Endodermal cell (in vitro differentiated cells): ENCODE results near the gene CLCF1. TPM values are rescaled to one million over a fixed set of nuclear protein-coding genes. Genes with fewer than 3 reads are reported as not detected.
A peak's percentile ranks its signal among the peaks of the same experiment; 100 is the strongest.

Experiments
- DNase-seq: peaks from one replicate; pipeline ENCODE4 v3.0.0-alpha.2; 2017
- H3K27ac ChIP-seq: 2 replicates; pipeline ENCODE4 v1.5.1; 2013; ENCODE audit warnings: mild to moderate bottlenecking, low read depth, low read length, moderate library complexity
- H3K27me3 ChIP-seq: 2 replicates; pipeline ENCODE4 v1.6.1; 2013; ENCODE audit warnings: mild to moderate bottlenecking, low read length, moderate library complexity; ENCODE audit not compliant: insufficient read depth, control insufficient read depth, poor library complexity, severe bottlenecking
- H3K36me3 ChIP-seq: 2 replicates; pipeline ENCODE4 v1.7.0; 2013; ENCODE audit warnings: mild to moderate bottlenecking, low read length, moderate library complexity; ENCODE audit not compliant: control insufficient read depth, insufficient read depth
- H3K4me1 ChIP-seq: one replicate; pipeline ENCODE4 v1.7.0; 2013; ENCODE audit warnings: low read length; ENCODE audit not compliant: control insufficient read depth, insufficient read depth
- H3K4me3 ChIP-seq: 2 replicates; pipeline ENCODE4 v1.5.1; 2013; ENCODE audit warnings: mild to moderate bottlenecking, low read length, moderate library complexity
- H3K9ac ChIP-seq: 2 replicates; pipeline ENCODE4 v1.6.1; 2013; ENCODE audit warnings: mild to moderate bottlenecking, low read length, moderate library complexity; ENCODE audit not compliant: poor library complexity, severe bottlenecking; ENCODE audit errors: extremely low read depth
- H3K9me3 ChIP-seq: 2 replicates; pipeline ENCODE4 v1.6.1; 2013; ENCODE audit warnings: mild to moderate bottlenecking, low read length, moderate library complexity; ENCODE audit not compliant: control insufficient read depth
- H3K27ac Mint-ChIP-seq: 2 replicates; pipeline ENCODE4 v1.8.0; 2020; ENCODE audit warnings: mixed read lengths
- H3K27me3 Mint-ChIP-seq: 2 replicates; pipeline ENCODE4 v1.8.0; 2021; ENCODE audit warnings: mild to moderate bottlenecking, mixed read lengths; ENCODE audit not compliant: insufficient read depth
- H3K36me3 Mint-ChIP-seq: 2 replicates; pipeline ENCODE4 v1.8.0; 2020; ENCODE audit warnings: low read depth, mixed read lengths
- H3K4me1 Mint-ChIP-seq: 2 replicates; pipeline ENCODE4 v1.8.0; 2020; ENCODE audit warnings: mixed read lengths
- H3K4me3 Mint-ChIP-seq: 2 replicates; pipeline ENCODE4 v1.8.0; 2020; ENCODE audit warnings: mild to moderate bottlenecking, moderate library complexity, mixed read lengths
- H3K9me3 Mint-ChIP-seq: 2 replicates; pipeline ENCODE4 v1.8.0; 2020; ENCODE audit warnings: mild to moderate bottlenecking, mixed read lengths
- CTCF ChIP-seq: fragments of 200-600 bp; sonication (generic); conservative IDR thresholded peaks from 2 replicates; pipeline ENCODE4 v1.5.0; 2021; ENCODE audit warnings: antibody characterized with exemption, mild to moderate bottlenecking
- WGBS, 2 experiments: methylation state at CpG; one replicate each; pipeline versions ENCODE4 v1.1.5 to v1.1.7; 2013; ENCODE audit warnings: missing lambda C conversion rate in 2 of 2, mixed read lengths in 1 of 2; ENCODE audit not compliant: insufficient coverage in 1 of 2, insufficient read length in 1 of 2; 5-methylcytosine and 5-hydroxymethylcytosine counted together
- total RNA-seq, 2 donors: library from RNA; stranded (reverse); fragmentation: NEBNext Ultra II Directional in 1 of 2; extraction: Animal tissue kit (Norgen Biotek cat#: 25700) in 1 of 2; gene quantifications; 2 replicates in 1 of 2; 3 replicates in 1 of 2; pipeline ENCODE4 v1.2.1, GENCODE V29; 2021

CLCF1 gene
- total RNA-seq, 2 donors from 2014 or later: 3.6 to 4.8 TPM

- Mint-ChIP-seq H3K4me3 (peak overlapping the region; percentile 7), H3K4me1 (peaks cover 29% of the 10 kb centered on the region), H3K27ac (peak overlapping the region; percentile 31), H3K36me3 (no peaks in the 10 kb centered on the region), H3K27me3 (peaks cover 27% of the 10 kb centered on the region), H3K9me3 (no peaks in the 10 kb centered on the region)
- H3K27ac ChIP-seq: no peak overlapping the region
- WGBS, 2 experiments: 40 to 60% methylated on average over 1 to 3 of the region's 3 CpGs
- H3K9me3 ChIP-seq: no peaks in the 10 kb centered on the region
- peak; percentile 96 for TF ChIP-seq CTCF
- peaks cover 35% of the 10 kb centered on the region for H3K4me1 ChIP-seq
- no peaks in the 10 kb centered on the region for H3K36me3 ChIP-seq
- peak; percentile 92 for DNase-seq
- H3K4me3 ChIP-seq: no peak overlapping the region
- no peaks in the 10 kb centered on the region for H3K27me3 ChIP-seq
- no peak overlapping the region for H3K9ac ChIP-seq
Observed at GRCh38 chr11:67356864-67357561, 16.4 kb downstream of the CLCF1 start.

- peak overlapping the region; percentile 31 for H3K27ac Mint-ChIP-seq
- no peak overlapping the region for H3K27ac ChIP-seq
- WGBS, 2 experiments: 40 to 53% methylated on average over 1 to 4 of the region's 4 CpGs
- H3K9me3 Mint-ChIP-seq: no peaks in the 10 kb centered on the region
- H3K36me3 ChIP-seq: no peaks in the 10 kb centered on the region
- no peak for DNase-seq
- no peak overlapping the region for H3K9ac ChIP-seq
- H3K27me3 ChIP-seq: no peaks in the 10 kb centered on the region
- peak overlapping the region; percentile 7 for H3K4me3 Mint-ChIP-seq
- H3K9me3 ChIP-seq: no peaks in the 10 kb centered on the region
- no peak for TF ChIP-seq CTCF
- no peak overlapping the region for H3K4me3 ChIP-seq
- H3K36me3 Mint-ChIP-seq: no peaks in the 10 kb centered on the region
- peaks cover 23% of the 10 kb centered on the region for H3K27me3 Mint-ChIP-seq
- peaks cover 35% of the 10 kb centered on the region for H3K4me1 ChIP-seq
- H3K4me1 Mint-ChIP-seq: peaks cover 32% of the 10 kb centered on the region
Observed at GRCh38 chr11:67356387-67356863, 17.0 kb downstream of the CLCF1 start.

GRCh38 chr11:67355794-67356386 lies 17.5 kb downstream of the CLCF1 start:
- H3K27me3 ChIP-seq: no peaks in the 10 kb centered on the region
- Mint-ChIP-seq H3K4me3 (no peak overlapping the region), H3K27me3 (peaks cover 19% of the 10 kb centered on the region), H3K9me3 (no peaks in the 10 kb centered on the region), H3K36me3 (no peaks in the 10 kb centered on the region), H3K4me1 (peaks cover 34% of the 10 kb centered on the region), H3K27ac (peak overlapping the region; percentile 10)
- no peak for TF ChIP-seq CTCF
- H3K4me3 ChIP-seq: no peak overlapping the region
- no peak overlapping the region for H3K9ac ChIP-seq
- 87 to 100% methylated on average over 2 to 4 of the region's 4 CpGs for WGBS, 2 experiments
- peaks cover 35% of the 10 kb centered on the region for H3K4me1 ChIP-seq
- no peak for DNase-seq
- no peaks in the 10 kb centered on the region for H3K36me3 ChIP-seq
- no peak overlapping the region for H3K27ac ChIP-seq
- H3K9me3 ChIP-seq: no peaks in the 10 kb centered on the region
